Activated CD8-positive, alpha-beta memory T cell treated with anti-CD3 and anti-CD28 coated beads, Interleukin-2, amount 50 U/mL, for 24 hours (primary cell): Measurements from ENCODE around the gene MYRF.

Experiments used
- DNase-seq: peaks from one replicate; pipeline ENCODE4 v3.0.0-alpha.2; 2020; ENCODE audit errors: extremely low read depth

MYRF gene

GRCh38 chr11:61760946-61761345, 8.5 kb downstream of the MYRF start:
- no peak for DNase-seq

- no peak for DNase-seq
Observed at GRCh38 chr11:61761440-61762222, 9.2 kb downstream of the MYRF start.

GRCh38 chr11:61762223-61762615, 9.8 kb downstream of the MYRF start:
- DNase-seq, result no peak

- no peak for DNase-seq
Observed at GRCh38 chr11:61762798-61763197, 10.4 kb downstream of the MYRF start.

- no peak for DNase-seq
Observed at GRCh38 chr11:61763930-61764605, 11.6 kb downstream of the MYRF start.

GRCh38 chr11:61764606-61765260, 12.3 kb downstream of the MYRF start:
- DNase-seq, result no peak

- DNase-seq, result no peak
Observed at GRCh38 chr11:61765550-61766253, 13.3 kb downstream of the MYRF start.

- DNase-seq, result no peak
Observed at GRCh38 chr11:61766353-61766841, 14.0 kb downstream of the MYRF start.

GRCh38 chr11:61768376-61769076, 16.1 kb downstream of the MYRF start:
- DNase-seq, result no peak

GRCh38 chr11:61769169-61769920, 16.9 kb downstream of the MYRF start:
- no peak for DNase-seq

- no peak for DNase-seq
Observed at GRCh38 chr11:61769946-61770683, 17.7 kb downstream of the MYRF start.

- no peak for DNase-seq
Observed at GRCh38 chr11:61771195-61771894, 18.9 kb downstream of the MYRF start.

- no peak for DNase-seq
Observed at GRCh38 chr11:61771985-61772455, 19.6 kb downstream of the MYRF start.

- no peak for DNase-seq
Observed at GRCh38 chr11:61773356-61773755, 20.9 kb downstream of the MYRF start.

- DNase-seq, result no peak
Observed at GRCh38 chr11:61773809-61774208, 21.4 kb downstream of the MYRF start.

GRCh38 chr11:61774411-61774810, 22.0 kb downstream of the MYRF start:
- DNase-seq, result no peak

GRCh38 chr11:61775106-61775505, 22.7 kb downstream of the MYRF start:
- DNase-seq, result no peak

- no peak for DNase-seq
Observed at GRCh38 chr11:61775606-61776554, 23.4 kb downstream of the MYRF start.
